NOMO-1 treated with DMSO at 0.1 percent for 48 hours (cell line): ENCODE data around the gene ALDH4A1.
A peak's percentile ranks its signal among the peaks of the same experiment; 100 is the strongest.
"Not testable (repeated sequence)": the region's sequence is repeated elsewhere in the genome, so short reads cannot be mapped to it uniquely, and the experiment has no call there.

ENCODE experiments used
- DNase-seq: peaks from one replicate; lab custom pipeline; 2025; ENCODE audit not compliant: unreplicated experiment; lab: John Stamatoyannopoulos, UW

Gene ALDH4A1

GRCh38 chr1:18901147-18901951, 1.0 kb downstream of the ALDH4A1 start:
- no peak for DNase-seq

- DNase-seq, result no peak
Measured at GRCh38 chr1:18900303-18900841, 2.0 kb downstream of the ALDH4A1 start.

DNA sequence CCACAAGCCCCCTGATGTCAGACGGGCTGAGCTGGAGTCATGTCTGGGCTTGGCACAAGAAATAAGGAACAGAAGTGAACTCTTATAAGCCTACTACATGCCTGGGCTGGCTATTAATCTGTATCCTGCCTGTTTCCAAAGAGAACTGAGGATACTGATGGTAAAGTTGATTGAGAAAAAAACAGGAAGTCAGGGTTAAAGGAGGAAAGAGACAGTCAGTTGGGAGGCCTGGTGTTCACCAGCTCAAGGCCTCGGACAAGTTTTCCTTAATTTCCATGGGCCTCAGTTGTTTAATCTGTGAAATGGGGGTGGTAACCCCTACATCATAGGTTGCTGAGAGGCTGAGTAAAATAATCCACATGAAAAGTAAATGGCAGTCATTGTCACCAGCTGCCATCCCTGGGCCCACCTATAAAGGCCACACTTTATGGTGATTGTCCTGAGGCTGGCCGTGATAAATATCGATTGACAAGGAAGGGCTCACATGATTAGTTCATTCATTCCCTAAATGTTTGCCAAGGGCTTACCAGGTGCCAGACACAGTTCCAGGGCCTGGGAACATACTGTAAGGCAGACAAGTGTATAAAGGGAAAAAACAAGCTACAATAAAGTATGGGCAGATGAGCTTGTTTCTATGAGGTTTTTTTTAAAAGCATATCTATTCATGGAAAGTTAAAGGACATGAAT, 2.8 kb downstream of the ALDH4A1 start:
- no peak for DNase-seq

DNA sequence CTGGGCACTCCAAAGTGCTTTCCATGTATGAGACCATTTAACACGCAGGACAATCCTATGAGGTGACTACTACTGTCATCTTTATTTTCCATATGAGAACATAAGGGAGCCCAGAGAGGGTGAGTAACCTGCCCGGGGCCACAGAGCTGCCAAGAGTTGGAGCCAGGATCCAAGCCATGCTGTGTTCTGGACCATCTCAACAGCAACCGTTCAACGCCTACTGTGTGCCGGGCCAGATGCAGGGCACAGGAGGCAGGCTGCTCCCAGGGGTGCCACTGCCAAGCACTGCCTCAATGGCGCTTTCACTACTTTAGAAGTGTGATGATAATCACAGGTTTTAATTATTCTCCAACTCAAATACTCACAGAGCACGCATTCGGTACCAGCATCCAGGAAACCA, 3.8 kb downstream of the ALDH4A1 start:
- DNase-seq, result no peak

- no peak for DNase-seq
Measured at GRCh38 chr1:18895317-18895716, 7.0 kb downstream of the ALDH4A1 start.

DNA sequence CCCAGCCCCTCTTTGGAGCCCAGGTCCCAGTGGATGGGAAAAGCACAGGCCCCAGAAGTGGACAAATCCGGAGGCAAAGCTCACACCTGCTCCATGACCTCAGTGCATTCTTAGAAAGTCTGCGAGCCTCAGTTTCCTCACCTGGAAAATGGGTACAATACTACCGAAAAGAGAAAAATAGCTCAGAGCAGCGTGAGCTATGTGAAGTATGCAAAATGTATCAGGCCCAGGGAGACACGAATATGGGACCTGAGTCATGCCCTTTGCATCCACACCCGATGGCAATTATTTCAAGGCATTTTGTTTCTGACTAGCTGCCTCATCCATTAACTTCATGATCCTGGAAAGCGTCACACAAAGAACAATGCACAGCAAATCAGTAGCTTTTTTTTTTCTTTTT, 9.2 kb downstream of the ALDH4A1 start:
- no peak for DNase-seq

GRCh38 chr1:18891858-18892257, 10.5 kb downstream of the ALDH4A1 start:
- not testable (repeated sequence) for DNase-seq

GRCh38 chr1:18891426-18891780, 11.0 kb downstream of the ALDH4A1 start:
- DNase-seq, result no peak

GRCh38 chr1:18890706-18891425, 11.5 kb downstream of the ALDH4A1 start:
- no peak for DNase-seq

DNA sequence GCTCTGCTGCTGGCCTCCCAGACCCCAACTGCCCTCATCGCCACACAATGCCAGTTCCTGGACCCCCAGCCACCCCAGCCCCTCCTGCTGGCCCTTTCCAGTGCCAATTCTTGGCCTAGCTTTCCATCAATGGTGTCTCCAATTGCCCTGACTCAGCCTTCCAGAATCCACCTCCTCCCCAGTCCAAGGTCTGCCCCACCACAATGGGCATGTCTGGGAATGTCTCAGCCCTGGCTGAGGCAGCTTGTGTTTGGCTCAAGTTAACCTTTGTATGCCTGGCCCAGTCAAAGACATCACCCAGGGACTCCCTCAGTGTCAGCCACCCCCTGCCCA, 16.4 kb downstream of the ALDH4A1 start:
- no peak for DNase-seq

DNA sequence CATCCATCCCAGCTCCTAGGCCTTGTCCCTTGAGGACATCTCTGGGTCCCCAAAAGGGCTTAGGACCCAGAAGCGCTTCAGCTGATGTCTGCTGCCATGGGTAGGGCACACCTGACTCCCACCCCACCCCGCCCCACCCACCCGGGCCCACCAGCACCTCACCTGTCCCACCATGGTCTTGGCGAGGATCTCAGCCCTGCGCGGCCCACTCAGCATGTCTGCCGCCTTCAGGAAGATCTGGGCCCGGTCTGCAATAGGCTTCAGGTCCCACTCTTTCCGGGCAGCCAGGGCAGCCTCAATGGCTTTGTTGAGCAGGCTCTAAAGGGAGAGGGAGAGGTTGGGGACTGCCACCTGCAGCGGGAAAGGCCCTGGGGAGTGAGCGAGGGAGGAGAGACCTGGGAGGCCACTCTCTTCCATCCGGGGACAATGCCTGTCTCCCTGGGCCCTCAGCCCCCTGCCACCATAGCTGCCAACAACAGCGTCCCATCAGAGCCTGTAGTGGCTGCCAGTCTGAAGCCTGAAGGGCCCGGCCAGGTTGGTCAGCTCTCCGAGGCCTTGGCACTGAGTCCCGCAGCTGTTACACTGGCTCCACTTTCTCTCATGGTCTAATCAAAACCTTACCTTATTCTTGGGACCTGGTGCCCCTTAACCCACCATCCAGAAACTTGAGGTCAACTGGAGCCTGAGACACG, 16.9 kb downstream of the ALDH4A1 start:
- DNase-seq, result no peak

- DNase-seq, result no peak
Measured at GRCh38 chr1:18884727-18885126, 17.6 kb downstream of the ALDH4A1 start.

DNA sequence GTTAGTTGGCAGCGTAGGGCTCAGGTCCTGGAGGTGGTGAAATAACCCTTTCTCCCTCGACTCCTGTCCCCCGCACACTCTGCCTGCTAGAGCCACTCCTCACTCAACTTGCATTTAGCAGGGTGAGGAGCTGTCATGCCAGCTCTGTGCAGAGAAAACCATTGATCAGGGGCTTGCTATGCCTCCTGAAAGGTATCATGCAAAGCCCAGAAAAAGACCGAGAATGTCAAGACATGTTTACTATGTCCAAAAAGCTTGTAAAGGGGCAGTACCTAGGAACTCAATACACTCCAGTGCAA, 18.0 kb downstream of the ALDH4A1 start:
- no peak for DNase-seq

DNA sequence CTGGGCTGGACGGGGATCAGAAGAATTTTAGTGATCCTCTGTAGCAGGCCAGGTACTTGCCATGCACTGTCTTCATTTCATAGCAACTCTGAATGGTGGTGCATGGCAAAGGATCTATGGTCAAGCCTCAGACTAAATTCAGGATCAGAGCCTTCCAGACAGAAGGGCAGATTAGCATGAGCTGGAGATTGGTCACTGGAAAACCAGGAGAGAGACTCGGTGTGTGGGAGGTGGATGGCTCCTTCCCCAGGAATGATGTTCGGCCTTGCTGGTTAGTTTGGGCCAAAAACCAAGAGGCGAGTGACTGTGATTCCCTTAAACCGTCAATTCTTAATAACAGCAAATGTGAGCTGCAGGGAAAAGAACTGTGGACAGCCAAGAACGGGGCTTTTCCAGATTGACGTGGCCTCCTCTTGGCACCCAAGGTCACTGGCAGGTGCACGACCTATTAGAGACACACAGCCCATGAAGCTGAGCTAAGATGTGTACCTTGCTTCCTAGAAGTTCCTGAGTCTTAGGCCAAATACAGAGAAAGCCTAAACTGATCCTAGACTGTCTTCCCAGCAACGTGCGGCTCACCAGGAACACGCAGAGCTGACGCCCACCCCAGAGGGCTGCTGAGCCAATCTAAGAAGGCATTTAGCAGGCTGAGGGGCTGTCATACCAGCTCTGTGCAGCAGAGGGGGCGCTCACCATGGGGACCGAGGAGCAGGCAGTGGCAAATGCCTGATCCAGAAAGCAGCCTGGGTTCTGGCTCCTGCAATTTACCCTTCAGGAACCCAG, 18.5 kb downstream of the ALDH4A1 start:
- peak; percentile 12 for DNase-seq

DNA sequence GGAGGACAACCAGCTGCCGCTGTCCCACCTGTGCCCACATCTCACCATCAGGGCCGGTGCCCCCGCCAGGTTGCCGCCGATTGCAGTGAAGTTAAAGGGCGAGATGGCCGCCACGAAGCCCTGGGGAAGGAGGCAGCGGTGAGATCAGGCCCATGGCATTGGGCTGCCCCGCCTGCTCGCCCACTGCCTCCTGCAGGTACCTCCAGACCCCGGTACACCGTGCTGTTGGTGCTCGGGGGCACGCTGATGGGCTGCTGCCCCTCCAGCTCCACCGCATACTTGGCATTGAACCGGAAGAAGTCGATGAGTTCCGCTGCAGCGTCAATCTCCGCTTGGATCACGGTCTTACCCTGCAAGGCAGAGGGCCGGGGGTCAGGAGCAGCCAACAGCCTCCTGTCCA, 19.3 kb downstream of the ALDH4A1 start:
- no peak for DNase-seq

DNA sequence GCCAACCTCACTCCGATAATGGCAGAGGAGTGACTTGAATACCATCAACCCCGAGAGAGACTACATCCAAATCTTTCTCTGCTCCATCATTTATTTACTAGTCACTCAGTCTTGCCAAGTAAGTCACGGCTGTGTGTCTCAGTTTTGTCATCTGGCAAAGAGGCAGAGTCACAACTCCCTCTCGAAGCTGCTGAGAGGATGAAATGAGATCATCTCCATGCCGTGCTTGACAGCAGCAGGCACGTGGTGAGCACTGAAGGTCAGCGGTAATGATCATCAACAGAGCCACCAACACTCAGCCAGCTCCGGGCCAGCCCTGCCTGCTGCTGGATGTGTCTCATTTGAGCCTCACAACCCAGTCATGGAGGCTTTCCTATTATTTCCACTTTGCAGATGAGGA, 19.9 kb downstream of the ALDH4A1 start:
- DNase-seq, result no peak

DNA sequence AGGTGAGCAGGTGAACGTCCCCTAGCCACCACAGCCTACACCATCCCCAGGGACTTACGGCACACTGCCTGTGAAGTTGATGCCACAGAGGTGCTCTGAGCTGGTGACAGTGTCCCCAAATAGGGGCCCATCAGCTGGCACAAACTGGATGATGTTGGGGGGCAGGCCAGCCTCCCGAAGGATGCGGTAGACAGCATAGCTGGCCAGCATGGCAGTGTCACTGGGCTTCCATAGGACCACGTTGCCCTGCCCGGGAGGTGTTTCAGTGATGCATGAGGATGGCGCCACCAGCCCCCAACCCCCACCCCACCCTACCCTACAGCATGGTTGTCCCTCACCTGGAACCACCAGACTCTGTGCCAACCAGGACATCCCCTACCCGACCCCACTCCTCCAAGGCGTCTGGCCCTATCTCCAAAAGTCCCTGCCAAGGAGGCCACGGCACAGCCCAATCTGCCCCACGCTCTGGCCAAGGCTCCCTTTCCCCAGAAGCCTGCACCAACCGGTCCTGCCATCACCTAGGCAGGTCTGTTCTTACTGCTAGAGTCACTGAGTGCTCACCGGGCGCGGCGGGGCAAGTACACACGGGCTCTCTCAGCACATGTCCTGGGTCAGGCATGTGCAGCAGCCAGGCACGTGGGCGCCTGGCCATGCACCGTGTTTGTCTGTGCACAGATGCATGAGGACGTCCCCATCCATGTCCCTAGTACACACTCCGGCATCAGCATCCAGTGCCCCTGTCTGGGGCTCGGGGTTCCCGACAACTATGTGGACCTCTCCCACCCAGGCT, 20.5 kb downstream of the ALDH4A1 start:
- no peak for DNase-seq

GRCh38 chr1:18881164-18881563, 21.2 kb downstream of the ALDH4A1 start:
- DNase-seq, result no peak

DNA sequence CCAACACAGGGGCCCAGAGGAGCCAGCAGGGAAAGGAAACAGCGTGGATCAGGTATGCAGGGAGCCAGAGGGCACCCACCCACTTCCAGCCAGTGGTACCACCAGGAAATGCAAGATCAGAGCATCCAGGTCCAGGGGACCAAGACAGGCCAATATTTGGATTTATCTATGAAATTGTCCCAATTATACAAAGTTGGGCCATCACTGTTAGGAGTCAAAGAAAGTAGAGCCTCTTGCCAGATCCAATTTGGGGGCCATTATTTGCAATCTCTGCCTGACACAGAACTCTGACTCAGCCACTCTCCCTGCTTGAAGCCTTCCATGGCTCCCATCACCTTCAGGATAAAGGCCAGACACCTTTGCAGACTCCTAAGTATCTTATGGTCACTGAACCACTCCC, 21.8 kb downstream of the ALDH4A1 start:
- no peak for DNase-seq

- DNase-seq, result no peak
Measured at GRCh38 chr1:18879791-18880309, 22.5 kb downstream of the ALDH4A1 start.
